SK-MEL-5 (cell line): ENCODE results near the gene SLC12A8. TPM values are rescaled to one million over a fixed set of nuclear protein-coding genes. Genes with fewer than 3 reads are reported as not detected.
A peak's percentile ranks its signal among the peaks of the same experiment; 100 is the strongest.

Experiments used
- DNase-seq: peaks from one replicate; pipeline ENCODE4 v3.0.0-alpha.2; 2016; ENCODE audit warnings: low read depth, low spot score
- in situ Hi-C: cut with HindIII; loops from 2 replicates; pipeline ENCODE4 v1.10.0; 2016; ENCODE audit warnings: low sequenced_read_pairs, high pct_unique_total_duplicates, low pct_unique_long_range_greater_than_20kb
- total RNA-seq: library from RNA; depleted of rRNA; stranded (reverse); fragments of >200 nt; shearing (Covaris generic); gene quantifications from 2 replicates; pipeline ENCODE4 v1.2.3, GENCODE V29; 2014

The SLC12A8 gene
- total RNA-seq, 1 experiment from 2014 or later: 0.69 TPM

DNA sequence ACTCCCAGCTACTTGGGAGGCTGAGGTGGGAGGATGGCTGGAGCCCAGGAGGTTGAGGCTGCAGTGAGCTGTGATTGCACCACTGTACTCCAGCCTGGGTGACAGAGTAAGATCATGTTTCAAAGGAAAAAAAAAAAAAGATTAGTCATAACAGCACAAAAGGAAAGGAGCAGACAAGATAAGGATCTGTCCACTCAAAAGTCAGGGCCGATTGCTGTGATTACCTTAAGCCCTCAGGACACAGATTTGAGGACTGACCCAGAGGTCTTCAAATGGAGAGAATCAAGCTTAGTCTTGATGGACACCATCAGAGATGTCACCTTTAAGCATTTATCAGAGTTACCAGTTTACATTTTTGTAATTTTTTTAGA lies 132.9 kb downstream of the SLC12A8 start:
- in situ Hi-C loops: no loop called here
- DNase-seq: no peak

DNA sequence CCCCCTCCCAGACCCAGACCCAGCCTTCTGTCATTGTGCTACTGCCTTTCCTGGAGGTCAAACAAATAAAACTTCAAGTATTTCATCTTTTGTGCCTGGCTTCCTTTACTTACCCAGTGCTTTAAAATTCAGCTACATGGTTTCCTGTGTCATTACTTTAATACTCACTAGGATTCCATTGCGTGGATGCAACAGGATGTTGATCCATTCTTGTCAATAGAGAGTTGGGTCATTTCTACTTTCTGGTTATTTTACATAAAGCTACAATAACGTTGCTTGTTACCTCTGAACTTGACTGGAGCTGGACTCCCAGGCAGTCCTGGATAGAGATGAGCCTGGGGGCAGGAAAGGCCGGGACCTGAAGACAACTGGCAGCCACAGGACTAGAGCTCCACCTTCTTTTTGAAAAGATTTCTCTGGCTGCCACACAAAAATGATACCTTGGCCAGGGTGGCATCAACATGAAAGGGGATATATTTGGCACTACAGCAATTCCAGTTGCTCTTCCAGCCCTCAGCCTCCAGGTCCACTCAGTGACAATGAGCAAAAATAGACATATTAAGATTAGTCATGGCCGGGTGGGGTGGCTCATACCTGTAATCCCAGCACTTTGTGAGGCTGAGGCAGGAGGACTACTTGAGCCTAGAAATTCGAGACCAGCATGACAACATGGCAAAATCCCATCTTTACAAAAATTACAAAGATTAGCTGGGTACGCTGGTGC lies 133.4 kb downstream of the SLC12A8 start:
- no peak for DNase-seq
- in situ Hi-C loops: no loop called here

DNA sequence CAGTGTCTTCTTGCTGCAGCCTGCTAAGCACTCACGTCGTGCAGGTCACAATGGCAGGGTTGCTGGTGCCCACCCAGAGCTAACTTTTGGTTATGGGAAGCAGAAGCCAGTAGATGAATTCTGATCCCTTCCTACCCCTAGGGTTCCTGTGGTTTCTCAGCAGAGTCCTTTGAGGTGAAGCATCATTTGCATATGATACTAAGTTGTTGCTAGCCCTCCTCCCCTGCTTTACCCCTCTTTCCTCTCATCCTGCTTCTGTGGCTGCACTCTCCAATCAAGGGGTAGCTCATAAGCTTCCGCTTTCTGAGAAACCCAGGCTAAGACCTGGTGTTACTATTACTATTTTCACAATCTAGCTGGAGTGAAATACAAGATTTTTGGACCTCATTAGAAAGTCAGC lies 134.7 kb downstream of the SLC12A8 start:
- DNase-seq: no peak
- in situ Hi-C loops: no loop called here

DNA sequence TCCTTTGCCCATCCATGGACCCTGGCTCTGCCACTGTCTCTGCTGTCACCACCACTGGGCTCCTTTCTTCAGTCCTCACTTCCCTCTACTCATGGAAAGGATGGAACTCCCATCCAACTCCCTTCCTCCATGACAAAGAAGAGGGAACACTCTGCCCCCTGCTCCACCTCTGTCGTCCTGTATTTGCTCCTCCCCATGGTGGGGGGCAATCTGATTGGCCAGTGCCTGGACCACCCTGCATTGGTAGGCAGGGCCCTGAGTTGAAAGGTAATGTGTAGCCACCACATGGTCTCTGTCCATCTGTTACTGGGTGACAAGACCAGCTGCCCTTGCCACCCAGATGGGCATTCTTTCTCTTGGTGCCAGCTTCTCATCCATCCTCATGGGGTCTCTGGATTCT lies 136.1 kb downstream of the SLC12A8 start:
- in situ Hi-C loops: no loop called here
- no peak for DNase-seq

DNA sequence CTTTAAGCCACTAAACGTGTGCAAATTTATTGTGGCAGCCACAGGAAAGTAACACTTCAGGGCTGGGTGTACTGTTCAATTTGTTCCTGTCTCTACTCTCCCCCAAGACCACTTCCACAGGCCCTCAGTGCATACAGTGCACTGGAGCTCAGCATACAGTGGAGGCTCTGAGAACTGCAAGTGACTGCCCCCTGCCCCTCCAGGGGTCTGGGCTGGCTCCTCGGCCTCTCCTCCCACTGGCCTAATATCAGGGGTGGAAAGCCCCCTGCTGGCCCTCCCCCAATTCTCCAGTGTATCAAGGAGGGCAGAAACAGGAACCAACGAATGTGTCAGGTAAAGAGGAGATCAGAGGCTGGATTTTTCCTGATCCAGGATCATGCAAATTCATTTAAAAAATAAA lies 136.8 kb downstream of the SLC12A8 start:
- no peak for DNase-seq
- in situ Hi-C loops: no loop called here

DNA sequence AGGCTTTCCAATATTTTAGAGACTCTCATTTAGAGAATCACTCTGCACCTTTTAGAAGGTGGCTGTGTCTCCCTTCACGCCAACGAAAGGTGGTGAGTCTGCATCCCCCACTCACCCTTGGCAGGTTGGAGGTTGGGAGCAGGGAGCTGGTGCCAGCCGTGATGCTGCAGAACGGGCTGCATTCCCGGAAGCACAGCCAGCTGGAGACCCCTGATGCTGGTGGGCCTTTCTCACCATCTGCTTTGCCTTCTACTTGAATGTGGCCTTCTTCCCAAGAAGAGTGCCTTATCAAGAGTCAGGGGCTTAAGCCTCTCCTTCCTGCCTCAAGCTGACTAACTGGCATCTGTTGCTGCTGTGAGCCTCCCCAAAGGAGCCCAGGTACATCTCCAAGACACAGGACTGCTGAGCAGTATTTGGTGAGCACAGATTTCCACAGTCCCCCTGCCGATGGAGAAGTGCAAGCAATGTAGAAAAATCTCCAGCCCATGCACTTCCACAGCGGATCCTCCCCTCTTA lies 139.1 kb downstream of the SLC12A8 start:
- no peak for DNase-seq
- in situ Hi-C loops: no loop called here

DNA sequence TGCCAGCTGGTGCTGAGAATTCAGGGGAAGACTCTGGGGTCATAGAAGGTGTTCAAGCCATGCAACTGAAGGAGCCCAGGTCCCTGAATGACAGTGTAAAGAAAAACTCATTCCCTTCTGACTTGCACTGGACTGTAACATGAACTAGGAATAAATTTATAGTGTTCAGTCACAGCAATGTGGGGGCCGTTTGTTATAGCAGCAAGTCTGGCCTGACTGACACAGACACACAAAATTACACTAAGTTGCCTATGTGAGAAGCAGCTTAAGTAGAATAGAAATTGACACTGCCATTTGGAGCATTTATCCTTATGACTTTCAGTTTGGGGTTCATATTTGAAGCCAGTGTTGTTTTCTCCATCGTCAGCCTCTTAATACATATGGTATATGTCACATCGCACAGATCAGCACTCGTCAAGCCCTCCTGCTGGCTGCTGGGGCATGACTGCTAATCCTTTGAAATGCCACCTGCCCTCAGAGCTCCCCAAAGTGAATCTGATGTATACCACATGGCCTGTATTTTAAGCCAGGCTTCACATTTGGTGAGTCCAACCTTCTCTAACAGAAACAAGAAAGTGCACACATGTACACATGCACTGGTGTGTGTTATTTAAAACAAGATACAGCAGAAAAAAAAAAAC lies 139.7 kb downstream of the SLC12A8 start:
- in situ Hi-C loops: no loop called here
- DNase-seq: no peak

DNA sequence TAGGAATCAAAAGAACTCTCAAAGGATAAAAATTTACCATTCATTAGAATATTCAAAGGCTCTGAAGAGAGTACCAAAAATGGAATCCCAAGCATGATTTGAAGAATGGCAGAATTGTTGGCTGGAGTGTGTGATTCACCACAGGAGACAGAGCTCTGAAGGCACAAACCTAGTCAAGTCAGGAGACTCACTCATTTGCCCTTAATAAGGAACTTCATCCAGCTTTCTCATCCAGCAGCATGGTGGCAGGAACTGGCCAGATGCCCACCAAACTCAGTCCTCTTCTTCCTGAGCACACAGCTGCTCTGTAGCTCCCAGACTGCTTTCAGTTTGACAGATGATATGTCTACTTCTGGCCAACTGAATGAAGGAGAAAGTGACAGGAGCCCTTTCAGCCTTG lies 140.2 kb downstream of the SLC12A8 start:
- in situ Hi-C loops: no loop called here
- DNase-seq: peak; percentile 75

DNA sequence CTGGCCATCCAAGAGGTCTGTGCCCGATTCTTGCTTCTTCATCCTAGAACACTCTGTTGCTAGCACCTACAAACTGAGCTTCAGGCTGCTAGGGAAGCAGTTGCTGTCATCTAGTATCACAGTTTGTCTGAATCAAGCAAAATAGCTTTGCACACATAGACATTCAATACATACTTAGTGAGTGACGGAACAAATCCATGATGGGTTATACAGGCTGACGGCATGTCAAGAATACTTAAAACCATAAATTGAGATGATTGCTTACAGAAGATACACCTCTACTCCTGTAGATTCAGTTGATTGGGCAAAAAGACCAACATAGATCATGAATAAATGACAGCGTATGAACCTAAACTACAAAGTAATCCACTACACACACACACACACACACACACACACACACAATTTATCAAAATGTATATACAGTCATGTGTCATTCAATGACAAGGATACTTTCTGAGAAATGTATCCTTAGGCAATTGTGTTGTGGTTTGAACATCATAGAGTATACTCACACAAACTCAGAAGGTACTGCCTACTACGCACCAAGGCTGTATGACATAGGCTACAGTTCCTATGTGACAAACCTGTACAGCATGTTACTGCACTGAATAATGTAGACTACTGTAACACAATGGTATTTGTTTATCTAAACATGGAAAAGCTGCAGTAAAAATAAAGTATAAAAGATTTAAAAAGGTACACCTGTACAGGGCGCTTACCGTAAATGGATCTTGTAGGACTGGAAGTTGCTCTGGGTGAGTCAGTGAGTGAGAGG lies 142.4 kb downstream of the SLC12A8 start:
- DNase-seq: no peak
- in situ Hi-C loops: no loop called here

DNA sequence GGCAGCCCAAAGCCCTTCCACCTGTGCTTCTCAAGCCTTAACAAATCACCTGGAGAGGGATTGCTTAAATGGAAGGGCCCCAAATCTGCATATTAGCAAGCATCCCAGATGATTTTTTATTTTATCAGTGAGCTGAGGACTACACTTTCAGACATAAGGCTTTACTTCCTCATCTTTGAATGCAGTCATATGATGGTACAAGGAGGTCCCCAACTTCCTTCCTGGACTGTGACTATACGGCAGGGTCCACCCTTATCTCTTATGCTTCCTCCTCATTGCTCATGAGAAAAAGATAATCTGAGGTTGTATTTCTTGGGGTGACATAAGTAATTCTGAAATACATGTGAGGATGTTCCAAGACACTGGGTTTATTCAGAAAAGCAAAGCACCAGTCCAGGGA lies 143.1 kb downstream of the SLC12A8 start:
- in situ Hi-C loops: no loop called here
- no peak for DNase-seq

DNA sequence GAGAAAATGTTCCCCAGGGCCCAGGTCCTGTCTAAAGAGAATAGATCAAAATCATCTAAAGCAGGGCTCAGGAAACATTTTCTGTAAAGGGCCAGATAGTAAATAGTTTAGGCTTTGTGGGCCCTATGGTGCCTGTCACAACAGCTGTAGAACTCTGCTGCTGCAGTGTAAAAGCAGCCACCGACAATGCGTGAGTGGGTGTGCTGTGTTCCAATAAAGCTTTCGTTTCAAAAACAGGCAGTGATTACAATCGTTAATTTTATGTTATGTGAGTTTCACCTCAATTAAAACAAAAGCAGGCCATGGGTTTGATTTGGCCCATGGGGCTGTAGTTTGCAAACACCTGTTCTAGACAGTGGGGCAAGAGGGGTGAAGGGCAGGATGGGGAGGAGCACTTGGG lies 144.3 kb downstream of the SLC12A8 start:
- in situ Hi-C loops: no loop called here
- DNase-seq: no peak

DNA sequence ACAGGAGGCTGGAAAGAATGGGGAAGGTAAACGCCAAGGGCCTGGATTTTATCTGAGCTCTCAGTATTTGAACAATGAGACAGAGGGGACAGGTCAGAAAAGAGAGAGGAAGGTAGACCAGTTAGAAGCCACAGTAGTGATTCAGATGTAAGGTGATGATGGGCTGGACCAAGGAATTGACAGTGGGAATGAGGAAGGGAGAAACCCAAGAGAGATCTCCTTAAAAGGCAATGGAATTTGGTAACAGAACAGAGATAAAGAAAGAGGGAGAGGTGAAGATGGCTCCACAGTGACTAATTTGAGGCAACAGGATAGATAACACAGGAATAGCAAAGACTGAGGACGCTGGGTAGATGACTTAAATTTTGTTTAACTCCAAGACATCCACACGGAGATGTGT lies 145.3 kb downstream of the SLC12A8 start:
- in situ Hi-C loops: no loop called here
- no peak for DNase-seq

DNA sequence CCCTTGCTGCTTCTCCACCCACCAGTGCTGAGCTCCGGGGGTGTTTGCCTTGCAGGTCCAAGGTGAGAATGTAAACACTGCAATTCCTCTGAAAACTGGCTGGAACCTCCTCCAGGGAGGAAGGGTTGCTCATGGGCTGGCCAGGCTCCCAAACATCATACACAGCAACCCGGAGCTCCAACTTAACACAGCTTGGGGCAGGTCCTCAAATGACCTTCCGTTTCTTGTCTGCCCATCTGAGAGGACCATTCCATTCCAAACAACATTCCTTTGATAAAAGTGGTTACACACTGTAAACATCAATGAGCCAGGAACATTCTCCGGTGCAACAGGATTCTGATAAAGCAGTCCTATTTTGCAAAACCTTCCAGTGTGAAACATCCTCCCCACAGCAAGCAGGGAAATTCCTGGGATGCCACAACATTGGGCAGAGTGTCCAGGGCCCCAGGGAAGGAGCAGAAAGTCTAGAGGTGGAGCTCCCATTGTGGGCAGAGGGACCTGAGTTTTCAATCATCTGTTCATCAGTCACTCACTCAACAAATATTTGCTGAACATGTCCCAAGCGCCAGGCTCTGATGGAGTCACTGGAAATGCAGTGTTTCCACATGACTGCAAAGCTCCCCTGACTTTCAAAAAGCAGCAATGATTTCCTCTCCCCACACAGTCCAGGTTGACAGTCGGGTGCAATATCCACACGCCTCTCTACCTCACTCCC lies 149.5 kb downstream of the SLC12A8 start:
- in situ Hi-C loops: no loop called here
- no peak for DNase-seq

DNA sequence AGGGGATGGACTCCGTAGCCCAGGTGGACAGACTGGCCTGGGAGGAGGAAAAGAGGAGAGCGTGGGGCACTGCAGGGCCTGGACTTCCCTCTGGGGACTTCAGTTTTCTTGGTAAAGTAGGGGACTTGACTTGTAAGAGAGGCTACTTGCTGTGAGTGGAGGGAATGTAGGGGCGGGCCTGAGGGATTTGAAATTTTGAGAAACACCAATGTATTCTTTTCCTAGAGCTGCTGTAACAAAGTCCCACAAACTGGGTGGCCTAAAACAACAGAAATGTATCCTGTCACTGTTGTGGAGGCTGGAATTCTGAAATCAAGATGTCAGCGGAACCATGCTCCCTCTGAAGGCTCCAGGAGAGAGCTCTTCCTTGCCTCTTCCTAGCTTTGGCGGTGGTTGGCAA lies 150.9 kb downstream of the SLC12A8 start:
- in situ Hi-C loops: no loop called here
- no peak for DNase-seq

DNA sequence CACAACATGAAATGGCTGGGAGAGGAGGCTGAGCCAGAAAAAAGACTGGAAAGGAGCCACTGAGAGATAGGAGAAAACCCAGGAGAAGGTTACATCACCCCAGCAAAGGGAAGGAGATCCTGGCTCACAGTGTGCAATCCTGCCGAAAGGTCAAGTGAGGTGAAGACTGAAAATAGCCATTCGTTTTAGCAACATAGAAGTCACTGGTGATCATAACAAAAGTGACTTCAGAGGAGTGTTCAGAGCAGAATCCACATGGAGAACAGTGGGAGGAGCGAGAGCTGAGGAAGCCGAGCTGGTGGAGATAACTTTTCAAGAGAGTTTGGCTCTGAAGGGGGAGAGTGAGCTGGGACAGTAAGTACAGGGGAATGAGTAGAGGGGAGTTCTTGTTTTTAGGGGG lies 151.4 kb downstream of the SLC12A8 start:
- DNase-seq: no peak
- in situ Hi-C loops: no loop called here

DNA sequence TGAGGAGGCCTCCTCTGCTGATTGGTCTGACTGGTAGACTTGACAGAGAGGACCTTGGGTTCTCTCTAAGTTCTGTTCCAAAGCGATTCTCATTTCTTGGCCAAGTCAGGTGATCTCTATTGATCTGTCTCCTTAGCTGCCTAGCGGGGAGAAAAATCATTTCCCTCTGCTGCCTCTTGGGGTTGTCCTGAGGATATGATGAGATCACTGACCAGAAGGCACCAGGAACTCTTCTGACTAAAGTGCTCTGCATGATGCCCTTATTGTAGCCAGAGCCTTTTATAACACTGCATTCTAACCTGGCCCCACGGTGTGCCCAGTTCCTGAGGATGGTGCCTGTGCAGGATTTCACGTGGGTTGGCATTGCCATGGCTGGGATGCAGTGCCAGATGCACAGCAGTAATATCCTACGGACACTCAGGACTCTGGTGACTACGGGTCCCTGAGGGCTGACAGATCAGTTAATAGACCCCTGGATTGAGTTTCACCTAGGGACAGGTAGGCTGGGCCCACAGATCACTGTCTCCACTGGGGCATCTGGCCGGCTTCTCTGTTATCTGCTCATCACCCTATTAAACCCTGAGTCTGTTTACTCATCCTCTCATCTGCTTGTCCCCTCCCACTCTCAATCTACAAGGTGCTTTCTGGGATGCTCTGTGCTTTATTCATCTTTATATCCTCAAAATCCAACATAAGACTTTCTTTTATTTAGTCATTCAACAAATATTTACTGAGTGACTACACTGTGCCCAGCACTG lies 152.9 kb downstream of the SLC12A8 start:
- DNase-seq: peak; percentile 25

DNA sequence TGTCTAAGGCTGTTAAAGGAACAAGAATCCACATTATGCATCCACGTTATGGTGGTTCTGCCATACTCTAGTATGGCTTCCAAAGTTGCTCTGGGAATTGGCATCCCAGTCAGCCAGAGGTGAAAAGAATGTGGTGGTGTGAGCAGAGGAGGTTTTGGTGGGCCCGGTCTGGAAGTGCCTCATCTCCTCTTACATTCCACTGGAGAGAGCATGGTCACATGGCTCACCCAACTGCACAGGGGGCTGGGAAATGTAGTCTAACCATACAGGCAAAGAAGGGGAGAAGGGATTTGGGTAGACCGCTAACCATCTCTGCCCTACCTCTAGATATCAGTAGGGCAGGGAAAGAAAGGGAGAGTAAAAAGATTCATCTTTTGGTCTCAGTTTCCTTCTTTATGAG lies 153.6 kb downstream of the SLC12A8 start:
- no peak for DNase-seq
- in situ Hi-C loops: no loop called here

More for the DNA sequence above, 152.9 kb downstream of the SLC12A8 start:
- in situ Hi-C loops: no loop called here
